HTERT RPE-1 (cell line): ENCODE data around the gene CACYBP.
"Not testable (repeated sequence)": the region's sequence is repeated elsewhere in the genome, so short reads cannot be mapped to it uniquely, and the experiment has no call there.

Experiments used
- in situ Hi-C: fragments of 300-500 bp; cut with MboI; formaldehyde crosslinking; loops from 4 replicates; pipeline ENCODE4 v1.14.3; 2020; ENCODE audit warnings: low sequenced_read_pairs

The CACYBP gene

DNA sequence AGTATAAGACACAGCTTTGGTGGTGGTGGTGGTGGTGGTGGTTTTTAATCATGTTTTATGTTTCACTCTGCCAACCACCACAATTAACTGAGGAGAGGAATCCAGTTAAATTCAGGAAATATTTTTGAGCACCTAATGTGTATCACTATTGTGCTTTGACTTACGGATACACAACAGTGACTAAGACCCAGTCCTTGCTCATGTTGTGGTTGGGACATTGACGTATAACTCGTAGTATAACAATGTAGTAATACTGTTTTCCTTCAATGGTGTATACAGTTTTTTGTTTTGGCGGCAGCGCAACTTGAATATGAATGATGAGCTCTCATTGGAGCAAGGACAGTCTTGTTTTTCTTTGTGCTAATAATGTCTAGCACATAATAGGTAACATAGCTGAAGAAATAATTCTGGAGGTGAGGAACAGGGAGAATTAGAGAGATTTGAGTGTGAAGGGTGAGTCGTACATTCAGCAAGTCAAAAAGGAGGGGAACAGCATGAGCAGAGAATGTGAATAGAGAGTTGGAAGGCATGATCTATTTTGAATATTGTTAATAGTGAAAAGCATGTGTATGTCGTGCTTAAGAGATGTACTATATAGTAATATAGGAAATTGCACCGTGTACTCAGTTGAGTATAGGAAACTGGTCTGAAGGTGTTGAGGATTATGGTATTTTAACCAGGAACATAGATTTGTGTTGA is 5.5 kb downstream of the CACYBP start:
- in situ Hi-C loops: no loop called here

DNA sequence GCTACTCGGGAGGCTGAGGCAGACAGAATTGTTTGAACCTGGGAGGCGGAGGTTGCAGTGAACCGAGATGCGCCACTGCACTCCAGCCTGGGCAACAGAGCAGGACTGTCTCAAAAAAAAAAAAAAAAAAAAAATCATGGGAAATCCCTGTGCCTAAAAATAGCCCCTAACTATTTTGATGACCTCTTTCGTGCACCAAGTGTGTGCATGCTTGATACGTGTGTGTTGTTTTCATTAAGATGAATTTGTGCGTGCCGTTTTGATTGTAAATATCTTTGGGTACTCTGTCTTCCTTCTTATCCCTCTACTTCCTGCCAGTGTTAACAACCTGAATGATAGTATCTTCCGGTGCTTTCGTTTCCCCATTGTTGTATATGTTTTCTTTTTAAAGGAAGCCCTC is 9.8 kb downstream of the CACYBP start:
- in situ Hi-C loops: no loop called here

DNA sequence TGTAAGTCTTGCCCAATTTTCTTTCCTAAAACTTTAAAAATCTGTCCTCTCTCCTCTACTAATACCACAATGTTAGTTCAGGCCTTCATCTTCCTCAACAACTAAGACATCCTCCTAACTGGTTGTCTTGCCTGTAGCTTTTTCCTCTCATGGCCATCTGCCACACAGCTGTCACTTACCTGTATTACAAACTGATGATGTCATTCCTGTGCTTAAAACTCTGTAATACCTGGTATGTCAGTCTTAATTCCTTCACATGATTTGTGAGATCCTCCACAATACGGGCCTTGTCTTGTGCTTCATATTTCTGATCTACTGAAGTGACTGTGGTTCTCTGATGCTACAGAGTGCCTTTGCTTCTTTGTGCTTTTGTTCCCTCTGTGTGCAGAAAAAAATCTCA is 13.7 kb downstream of the CACYBP start:
- in situ Hi-C loops: no loop called here

DNA sequence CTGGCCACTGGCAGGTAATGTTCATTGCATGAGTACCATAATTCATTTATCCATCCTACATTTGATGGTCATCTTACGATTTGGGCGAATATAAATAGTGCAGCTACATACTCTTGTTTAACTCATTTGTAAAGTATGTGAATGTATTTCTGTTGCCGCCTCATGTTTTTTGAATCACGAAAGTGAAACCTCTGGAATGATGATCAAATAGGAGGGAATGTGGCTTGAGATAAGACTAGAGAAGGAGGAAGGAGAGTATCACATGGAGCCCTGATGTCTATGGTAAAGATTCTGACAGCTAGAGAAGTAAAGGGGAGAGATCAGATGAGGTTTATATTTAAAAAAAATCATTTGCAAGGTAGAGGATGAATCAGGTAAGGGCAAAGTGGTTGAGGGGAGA is 15.5 kb downstream of the CACYBP start:
- in situ Hi-C loops: no loop called here

DNA sequence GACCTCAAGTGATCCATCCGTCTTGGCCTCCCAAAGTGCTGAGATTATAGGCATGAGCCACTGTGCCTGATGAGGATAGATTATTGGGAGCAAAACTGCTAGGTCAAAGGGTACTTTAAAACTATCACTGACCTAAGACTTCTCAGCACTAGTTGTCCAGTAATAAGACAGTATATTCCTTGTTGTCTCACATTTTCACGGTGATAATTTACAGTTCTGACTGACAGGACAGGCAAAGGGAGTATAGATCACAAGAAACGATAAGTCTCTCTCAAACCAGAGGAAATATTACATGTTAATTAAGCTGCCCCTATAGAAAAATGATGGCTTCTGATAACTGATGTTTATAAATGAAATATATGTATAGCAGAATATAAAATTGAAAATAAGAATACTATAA is 19.8 kb downstream of the CACYBP start:
- in situ Hi-C loops: no loop called here

DNA sequence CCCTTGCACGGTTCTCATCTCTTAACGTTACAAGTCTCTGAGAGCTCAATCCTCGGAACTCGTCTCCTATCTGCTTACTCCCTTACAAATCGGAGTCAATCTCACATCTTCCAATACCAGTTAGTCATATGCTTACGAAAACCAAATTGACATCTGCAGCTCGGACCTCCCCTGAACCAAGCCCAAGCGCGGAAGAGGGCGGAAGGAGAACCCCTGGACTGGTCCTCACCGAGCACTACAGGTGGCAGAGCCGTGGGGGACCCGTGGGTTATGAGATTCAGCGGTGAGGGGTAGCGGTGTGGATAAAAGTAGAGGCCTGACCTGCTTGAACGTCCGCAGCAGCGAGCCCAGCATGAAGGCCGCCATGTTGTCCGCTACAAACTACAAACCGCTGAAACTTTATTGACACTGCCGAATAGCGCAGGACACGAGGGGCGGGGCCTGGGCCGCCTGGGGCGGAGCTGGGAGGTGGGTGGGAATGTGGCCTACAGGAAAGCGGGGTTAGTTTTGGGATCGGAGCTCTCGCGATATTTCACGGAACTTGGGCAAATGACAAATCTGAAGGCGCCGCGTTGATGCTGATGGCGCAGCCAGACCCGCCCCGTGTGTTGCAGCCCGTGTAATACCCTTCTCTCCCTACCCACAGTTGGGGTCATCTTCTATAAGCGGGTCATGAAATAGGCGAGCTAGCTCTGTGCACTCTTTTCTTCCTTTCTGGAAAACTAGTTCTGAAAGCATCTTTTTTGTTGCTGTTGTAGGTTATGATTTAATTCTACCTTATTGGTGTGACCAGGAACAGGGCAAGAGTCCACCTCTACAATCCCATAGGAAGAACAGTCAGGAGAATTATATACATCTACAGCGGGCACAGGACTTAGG is 23.5 kb downstream of the CACYBP start, which contains the start of gene MRPS14:
MRPS14 (minus strand) TSS at position 383 of the 879 bp plus-strand sequence; CDS start at position 366, 17 bp downstream.
- in situ Hi-C loops: no loop called here

DNA sequence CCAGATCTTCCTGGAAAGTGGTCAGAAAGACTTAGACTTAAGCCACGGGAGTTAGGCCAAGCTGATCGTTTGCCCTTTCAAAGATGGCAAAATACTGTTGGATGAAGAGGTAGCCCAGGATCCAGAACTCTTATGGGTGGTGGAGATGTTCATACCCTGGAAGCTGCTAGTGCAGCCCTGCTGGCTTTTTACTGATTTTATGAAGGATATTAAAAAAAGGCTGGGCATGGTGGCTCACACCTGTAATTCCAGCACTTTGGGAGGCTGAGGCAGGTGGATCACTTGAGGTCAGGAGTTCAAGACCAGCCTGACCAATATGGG is 24.1 kb downstream of the CACYBP start:
- in situ Hi-C loops: not testable (repeated sequence)

DNA sequence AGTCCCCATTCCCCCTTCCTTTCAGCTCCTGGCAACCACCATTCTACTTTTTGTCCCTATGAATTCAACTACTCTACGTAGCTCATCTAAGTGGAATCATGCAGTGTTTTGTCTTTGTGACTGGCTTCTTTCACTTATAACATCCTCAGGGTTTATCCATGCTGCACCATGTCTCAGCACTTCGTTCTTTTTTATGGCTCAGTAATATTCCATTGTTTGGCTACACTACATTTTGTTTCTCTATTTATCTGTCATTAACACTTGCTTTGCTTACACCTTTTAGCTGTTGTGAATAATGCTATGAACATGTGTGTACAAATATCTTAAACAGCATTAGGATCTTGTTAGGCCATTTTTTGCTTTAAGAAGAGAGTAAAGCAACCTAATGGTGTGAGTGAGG is 25.0 kb downstream of the CACYBP start:
- in situ Hi-C loops: no loop called here

DNA sequence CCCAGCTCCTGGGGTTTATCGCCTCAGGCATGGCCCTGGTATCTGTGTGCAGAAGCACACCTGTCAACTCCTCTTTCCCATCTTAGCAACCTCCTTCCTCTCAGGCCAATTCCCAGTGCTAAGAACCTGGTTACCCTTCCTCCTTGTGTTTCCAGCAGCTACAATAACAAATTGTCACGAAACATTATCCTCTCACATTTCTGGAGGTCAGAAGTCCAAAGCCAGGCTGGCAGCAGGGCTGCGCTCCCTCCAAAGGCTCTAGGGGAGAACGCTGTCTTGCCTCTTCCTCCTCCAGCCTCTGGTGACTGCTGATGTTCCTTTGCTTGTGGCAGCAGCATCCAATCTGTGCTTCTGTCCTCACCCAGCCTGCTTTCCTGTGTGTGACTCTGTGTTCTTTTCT is 34.2 kb downstream of the CACYBP start:
- in situ Hi-C loops: no loop called here

DNA sequence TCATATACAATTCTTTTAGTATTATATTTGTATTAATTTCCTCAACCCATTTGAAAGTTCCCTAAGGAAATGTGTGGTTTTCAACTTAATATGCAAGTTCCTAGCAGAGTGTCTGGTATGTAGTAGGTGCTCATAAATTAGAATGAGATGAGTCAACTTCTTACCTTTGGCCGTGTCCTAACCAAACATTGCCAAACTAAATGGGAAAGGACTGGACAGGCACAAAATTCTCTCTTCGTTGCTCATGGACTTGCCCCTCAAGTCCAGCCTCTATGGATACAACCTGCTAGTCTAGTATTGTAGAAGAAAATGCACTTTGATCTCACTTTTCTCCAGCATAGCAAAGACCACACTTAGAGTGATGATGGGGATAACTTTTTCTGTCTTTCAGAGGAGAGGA is 35.0 kb downstream of the CACYBP start:
- in situ Hi-C loops: no loop called here

DNA sequence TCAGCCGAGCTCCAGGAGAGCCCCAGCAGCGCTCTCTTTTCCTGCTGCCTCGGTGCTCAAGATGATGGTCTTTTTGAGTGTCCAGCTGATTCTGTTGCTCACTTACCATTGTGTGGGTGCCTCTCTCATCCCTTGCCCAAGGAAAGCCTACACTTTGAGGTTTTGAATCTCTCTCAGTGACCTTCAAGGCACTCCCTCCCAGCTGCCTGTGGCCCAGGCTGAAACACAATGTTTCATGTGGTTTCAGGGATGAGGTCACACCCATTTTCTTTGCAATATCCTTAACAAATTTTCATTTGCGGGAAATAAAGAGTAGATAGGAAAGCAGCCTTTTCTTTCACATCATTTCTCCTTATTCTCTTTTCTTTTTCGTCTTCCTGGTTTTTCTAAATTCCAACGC is 36.1 kb downstream of the CACYBP start:
- in situ Hi-C loops: no loop called here

DNA sequence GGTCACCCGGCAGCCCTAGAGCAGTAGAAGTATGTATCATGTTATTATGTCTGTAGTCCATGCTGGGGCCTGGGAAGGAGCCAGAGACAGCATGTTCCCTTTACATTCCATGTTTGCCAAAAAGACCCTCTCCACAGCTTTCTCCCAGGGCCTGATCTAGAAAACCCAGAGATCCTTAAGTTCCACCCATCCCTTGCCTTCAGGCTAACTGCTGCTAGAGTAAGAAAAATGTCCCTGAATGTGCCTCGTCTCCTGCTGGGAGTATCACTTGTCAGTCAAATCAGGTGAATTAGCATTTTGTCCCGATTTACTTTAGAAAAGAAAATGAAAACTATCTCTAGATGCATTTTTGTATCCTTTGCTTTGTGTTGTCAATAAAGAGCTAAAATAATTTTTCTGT is 36.7 kb downstream of the CACYBP start:
- in situ Hi-C loops: no loop called here

DNA sequence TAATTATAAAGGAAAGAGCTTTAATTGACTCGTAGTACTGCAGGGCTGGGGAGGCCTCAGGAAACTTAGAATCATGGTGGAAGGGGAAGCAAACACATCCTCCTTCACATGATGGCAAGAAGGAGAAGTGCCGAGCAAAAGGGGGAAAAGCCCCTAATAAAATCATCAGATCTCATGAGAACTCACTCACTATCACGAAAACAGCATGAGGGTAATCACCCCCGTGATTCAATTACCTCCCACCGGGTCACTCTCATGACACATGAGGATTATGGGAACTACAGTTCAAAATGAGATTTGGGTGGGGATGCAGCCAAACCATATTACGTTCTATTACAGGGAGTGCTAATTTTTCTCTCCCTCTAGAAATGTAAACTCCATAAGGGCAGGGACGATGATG is 37.7 kb downstream of the CACYBP start:
- in situ Hi-C loops: no loop called here

DNA sequence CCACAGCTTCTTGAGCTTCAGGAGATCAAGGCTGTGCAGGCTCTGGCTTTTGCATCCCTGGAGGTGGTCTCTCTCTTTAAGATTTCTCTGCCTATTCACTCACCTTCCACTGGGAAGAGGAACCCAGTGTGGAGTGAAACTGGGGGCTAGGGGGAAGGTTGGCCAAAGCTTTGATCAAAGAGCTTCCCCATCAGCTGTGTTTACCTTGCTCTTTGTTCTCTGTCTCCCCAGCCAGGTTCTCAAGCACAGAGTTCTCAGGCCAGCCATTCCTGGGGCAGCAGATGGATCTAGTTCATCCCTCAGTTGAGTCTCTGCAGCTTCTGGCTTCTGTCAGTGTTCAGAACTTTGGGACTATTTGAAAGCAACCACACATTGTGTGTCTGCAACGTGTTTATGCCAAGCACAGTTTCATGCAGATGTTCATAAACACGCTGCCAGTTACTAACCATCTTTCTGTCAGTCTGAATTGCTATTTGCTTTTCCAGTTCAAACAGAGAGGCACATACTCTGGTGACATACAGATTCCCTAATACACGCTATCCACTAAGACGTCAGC is 40.7 kb downstream of the CACYBP start:
- in situ Hi-C loops: no loop called here

DNA sequence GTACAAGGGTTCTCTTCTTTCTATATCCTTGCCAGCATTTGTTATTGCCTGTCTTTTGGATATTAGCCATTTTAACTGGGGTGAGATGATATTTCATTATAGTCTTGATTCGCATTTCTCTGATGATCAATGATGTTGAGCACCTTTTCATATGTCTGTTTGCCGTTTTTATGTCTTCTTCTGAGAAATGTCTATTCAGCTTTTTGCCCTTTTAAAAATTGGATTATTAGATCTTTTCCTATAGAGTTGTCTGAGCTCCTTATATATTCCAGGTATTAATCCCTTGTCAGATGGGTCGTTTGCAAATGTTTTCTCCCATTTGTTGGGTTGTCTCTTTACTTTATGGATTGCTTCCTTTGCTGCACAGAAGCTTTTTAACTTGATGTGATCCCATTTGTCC is 42.9 kb downstream of the CACYBP start:
- in situ Hi-C loops: no loop called here

DNA sequence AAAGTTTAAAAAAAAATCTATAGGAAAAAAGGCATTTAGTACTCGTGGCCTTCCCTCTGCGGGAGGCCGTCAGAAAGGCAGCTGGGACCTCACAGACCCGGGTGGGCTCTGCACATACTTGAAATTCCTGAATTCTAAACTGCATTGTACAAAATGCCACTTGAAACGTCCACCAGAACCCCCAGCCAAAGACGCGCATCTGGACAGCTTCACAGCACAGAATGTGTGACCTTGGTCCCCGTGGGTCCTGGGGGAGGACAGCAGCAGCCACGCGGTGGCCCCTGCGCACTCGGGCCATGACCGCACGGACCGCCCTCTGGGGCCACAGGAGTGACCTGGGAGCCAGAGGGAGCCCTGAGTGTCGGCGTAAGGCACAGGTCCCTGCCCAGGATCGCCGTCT is 44.1 kb downstream of the CACYBP start:
- in situ Hi-C loops: no loop called here

DNA sequence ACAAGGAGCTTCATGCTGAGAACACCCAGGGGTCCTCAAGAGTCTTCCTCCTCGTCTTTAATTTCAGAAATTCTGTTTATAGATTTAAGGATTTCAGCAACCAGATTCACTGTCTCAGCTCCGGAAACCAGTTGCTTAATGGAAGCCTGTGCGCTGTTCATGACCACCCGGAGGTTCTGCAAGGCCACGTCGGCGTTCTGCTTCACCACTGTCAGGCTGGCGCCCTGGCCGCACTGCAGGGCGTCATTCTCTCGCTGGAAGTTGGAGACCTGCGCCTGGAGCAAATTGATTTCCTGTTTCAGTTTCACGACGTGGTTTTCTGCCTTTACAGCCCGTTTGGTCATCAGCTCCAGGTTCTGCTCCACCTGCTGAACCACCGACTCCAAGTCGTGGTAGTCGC is 44.8 kb downstream of the CACYBP start:
- in situ Hi-C loops: not testable (repeated sequence)

DNA sequence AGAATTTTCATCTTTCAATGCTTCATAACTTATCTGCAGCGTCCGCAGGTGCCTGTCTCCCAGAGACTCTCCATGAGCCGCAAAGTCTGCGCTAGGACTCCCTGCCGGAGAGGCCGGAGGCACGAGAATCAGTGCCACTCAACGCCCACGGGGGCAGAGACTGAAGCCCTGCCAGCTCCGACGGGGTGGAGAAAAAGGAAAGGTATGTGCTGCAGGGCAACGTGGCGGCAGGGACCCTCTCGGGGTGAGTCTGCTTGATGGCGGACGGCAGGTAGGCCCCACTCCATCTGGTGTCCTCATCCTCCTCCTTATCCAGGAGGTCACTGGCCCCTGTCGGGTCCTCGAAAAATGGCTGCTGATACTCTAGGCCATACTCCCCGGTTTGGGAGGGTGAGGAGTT is 45.4 kb downstream of the CACYBP start:
- in situ Hi-C loops: no loop called here

DNA sequence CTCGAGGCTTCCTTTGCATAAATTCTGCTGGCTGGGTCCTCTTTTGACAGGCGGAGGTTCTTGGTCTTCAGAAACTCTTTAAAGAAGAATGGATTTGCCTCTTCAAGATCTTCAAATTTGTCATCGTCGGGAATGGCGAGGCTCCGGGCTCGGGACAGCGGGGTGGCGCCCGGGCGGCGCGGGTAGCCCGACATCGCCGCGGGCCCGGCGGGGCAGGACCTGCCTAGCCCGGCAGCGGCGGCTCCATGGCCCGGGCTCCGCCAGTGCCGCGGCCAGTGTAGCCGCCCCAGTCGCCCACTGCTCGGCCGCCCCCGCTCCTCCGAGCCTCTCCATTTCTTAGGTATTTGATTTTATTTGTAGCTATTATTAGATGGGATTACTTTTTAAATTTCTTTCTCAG is 45.8 kb downstream of the CACYBP start:
- in situ Hi-C loops: no loop called here

DNA sequence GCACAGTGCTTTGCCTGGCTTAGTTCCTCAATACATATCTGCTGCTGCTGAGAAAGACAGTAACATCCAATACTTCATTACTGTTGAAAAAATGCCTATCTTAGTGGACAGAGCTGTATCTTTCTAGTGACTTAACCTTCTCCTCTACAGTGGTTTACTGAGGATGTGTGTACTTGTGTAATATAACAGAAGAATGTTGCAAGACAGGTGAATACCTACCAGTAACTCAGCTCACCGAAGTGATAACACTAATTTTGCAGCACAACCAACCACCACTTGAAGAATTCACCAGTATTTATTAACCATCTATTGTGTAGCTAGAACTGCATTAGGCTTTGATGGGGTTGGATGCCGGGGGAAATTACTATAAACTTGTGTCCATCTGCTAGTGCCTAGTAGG is 51.2 kb downstream of the CACYBP start:
- in situ Hi-C loops: no loop called here

DNA sequence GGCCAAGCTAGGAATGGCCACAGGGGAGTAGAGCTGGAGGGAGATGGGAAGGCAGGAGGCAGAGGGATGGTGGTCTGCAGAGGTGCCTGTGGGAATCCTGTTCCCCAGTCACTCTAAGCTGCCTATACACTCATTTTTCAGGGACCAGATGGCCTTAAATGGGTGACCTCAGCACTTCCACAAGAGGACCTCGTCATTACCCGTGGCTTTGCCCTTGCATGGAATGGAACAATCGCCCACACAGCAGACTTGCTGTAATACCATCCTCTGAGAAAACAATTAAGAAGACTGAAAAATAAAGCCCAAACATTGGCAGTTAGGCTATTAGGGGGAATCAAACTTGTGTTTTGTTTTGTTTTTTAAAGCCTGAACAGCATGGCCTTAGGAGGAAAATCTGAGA is 55.0 kb downstream of the CACYBP start:
- in situ Hi-C loops: no loop called here
